ENCODE measurements around the gene SHISA7. TPM values are rescaled to one million over a fixed set of nuclear protein-coding genes. Genes with fewer than 3 reads are reported as not detected.

The SHISA7 gene
- total RNA-seq, 1 experiment from 2014 or later, result not detected

DNA sequence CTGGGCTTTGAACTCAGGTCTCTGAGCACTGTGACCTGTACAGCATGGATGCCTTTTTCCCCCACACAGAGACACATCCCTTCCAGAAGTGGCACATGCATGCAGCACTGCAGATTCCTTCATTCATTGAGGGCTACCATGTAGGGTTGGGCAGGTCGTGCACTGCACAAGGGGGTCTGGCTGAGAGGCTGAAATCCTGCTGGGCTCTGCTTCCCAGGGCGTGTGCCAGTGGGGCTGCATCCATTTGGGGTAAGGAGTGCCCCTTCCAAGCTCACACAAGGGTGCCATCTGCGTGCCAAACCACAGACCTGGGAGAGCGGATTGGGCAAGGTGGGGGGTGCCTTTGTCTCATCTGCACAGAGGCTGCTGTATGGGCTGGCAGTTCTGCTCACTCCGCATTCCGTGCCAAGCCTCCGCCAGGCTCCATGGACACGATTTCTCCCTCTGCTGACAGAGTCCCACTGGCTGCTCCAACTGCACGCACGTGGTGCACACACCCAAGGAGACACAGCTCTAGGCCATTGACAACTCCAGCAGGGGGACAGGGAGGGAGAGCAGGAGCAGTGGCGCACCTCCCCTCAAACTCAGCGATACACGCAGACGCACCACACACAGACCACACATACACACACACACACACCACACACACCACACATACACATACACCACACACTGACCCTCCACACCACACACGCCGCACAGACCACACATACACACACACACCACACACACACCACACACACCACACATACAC is 4.5 kb upstream of the SHISA7 start:
- Histone ChIP-seq H3K36me3 (ENCODE audit: control insufficient read depth, insufficient read depth, low read length) (no peaks in the 10 kb centered on the region), H3K9me3 (no peaks in the 10 kb centered on the region), H3K4me3 (ENCODE audit: low read depth, low read length) (no peak overlapping the region), H3K27me3 (replicated peaks; ENCODE audit: control insufficient read depth, insufficient read depth, low read length) (peaks cover 7% of the 10 kb centered on the region), H3K4me1 (peaks cover 4% of the 10 kb centered on the region; the same call in 1 of the 2 replicates)
- TF ChIP-seq, protein P1, sequence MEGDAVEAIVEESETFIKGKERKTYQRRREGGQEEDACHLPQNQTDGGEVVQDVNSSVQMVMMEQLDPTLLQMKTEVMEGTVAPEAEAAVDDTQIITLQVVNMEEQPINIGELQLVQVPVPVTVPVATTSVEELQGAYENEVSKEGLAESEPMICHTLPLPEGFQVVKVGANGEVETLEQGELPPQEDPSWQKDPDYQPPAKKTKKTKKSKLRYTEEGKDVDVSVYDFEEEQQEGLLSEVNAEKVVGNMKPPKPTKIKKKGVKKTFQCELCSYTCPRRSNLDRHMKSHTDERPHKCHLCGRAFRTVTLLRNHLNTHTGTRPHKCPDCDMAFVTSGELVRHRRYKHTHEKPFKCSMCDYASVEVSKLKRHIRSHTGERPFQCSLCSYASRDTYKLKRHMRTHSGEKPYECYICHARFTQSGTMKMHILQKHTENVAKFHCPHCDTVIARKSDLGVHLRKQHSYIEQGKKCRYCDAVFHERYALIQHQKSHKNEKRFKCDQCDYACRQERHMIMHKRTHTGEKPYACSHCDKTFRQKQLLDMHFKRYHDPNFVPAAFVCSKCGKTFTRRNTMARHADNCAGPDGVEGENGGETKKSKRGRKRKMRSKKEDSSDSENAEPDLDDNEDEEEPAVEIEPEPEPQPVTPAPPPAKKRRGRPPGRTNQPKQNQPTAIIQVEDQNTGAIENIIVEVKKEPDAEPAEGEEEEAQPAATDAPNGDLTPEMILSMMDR (IDR thresholded peaks at IDR 0.05; ENCODE audit: insufficient read depth in 1 of 2, low read depth in 1 of 2, low read length in 1 of 2, severe bottlenecking in 1 of 2, unreplicated experiment in 1 of 2), result no peak
- H3K27ac Mint-ChIP-seq (ENCODE audit: unreplicated experiment), result no peak overlapping the region
- intact Hi-C loops (cut with micrococcal nuclease; ENCODE audit: unreplicated experiment), result no loop called here
- CTCF ChIA-PET, result interaction anchor here (0.7 to 1.3 kb wide), 4 partner anchors 11 to 65 kb away, joined by 3 to 4 read pairs (median 4); partner anchors contain the start of gene ISOC2
- peak; percentile 57 to 78 for DNase-seq
- peaks cover 35% of the 10 kb centered on the region for H3K27me3 Mint-ChIP-seq (ENCODE audit: insufficient read depth, unreplicated experiment)
- POLR2A ChIA-PET, result interaction anchor here (0.6 to 1.2 kb wide), 2 partner anchors 29 to 240 kb away, joined by 3 read pairs; no protein-coding TSS in a partner anchor
- H3K9me3 Mint-ChIP-seq (ENCODE audit: unreplicated experiment), result no peaks in the 10 kb centered on the region
- no peaks in the 10 kb centered on the region for H3K4me1 Mint-ChIP-seq (ENCODE audit: low read depth, unreplicated experiment)
- H3K4me3 Mint-ChIP-seq (ENCODE audit: unreplicated experiment), result no peak overlapping the region
- no peaks in the 10 kb centered on the region for H3K36me3 Mint-ChIP-seq (ENCODE audit: insufficient read depth, unreplicated experiment)
- no TSS peak for BruUV-seq (replicated peaks)

DNA sequence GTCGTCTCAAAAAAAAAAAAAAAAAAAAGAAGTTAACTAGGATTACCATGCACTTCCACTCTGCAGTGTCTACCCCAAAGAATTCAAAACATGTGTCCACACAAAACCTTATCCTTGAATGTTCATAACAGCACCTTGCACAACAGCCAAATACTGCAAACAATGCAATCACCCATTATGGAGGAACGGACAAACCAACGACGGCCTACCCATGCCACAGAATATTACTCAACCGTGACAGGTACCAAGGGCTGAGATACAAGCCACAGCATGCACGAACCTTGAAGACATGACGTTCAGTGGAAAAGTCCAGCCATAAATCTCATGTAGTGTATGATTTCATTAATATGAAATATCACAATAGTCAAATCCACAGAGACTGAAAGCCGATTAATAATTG is 3.0 kb upstream of the SHISA7 start:
- Mint-ChIP-seq H3K4me1 (ENCODE audit: low read depth, unreplicated experiment) (no peaks in the 10 kb centered on the region), H3K9me3 (ENCODE audit: unreplicated experiment) (no peaks in the 10 kb centered on the region)

GRCh38 chr19:55444646-55445045 is 1.5 kb upstream of the SHISA7 start:
- Histone ChIP-seq H3K9me3 (0 out of 2 replicates have a peak, but pooled peaks cover 3% of the 10 kb centered on the region), H3K4me3 (ENCODE audit: low read depth, low read length) (no peak overlapping the region), H3K36me3 (ENCODE audit: control insufficient read depth, insufficient read depth, low read length) (no peaks in the 10 kb centered on the region), H3K27me3 (replicated peaks; ENCODE audit: control insufficient read depth, insufficient read depth, low read length) (peaks cover 10% of the 10 kb centered on the region), H3K4me1 (peaks cover 11% of the 10 kb centered on the region; the same call in 1 of the 2 replicates)
- CTCF ChIA-PET, result interaction anchor here (0.5 to 1.2 kb wide), 2 partner anchors 17 to 299 kb away, joined by 3 to 4 read pairs; no protein-coding TSS in a partner anchor
- Mint-ChIP-seq H3K36me3 (ENCODE audit: insufficient read depth, unreplicated experiment) (no peaks in the 10 kb centered on the region), H3K27ac (ENCODE audit: unreplicated experiment) (no peak overlapping the region), H3K27me3 (ENCODE audit: insufficient read depth, unreplicated experiment) (peaks cover 32% of the 10 kb centered on the region), H3K4me3 (ENCODE audit: unreplicated experiment) (no peak overlapping the region), H3K4me1 (ENCODE audit: low read depth, unreplicated experiment) (no peaks in the 10 kb centered on the region), H3K9me3 (ENCODE audit: unreplicated experiment) (no peaks in the 10 kb centered on the region)
- no peak for DNase-seq
- BruUV-seq (replicated peaks), result no TSS peak
- intact Hi-C loops (cut with micrococcal nuclease; ENCODE audit: unreplicated experiment), result no loop called here
- TF ChIP-seq, protein P1 (IDR thresholded peaks at IDR 0.05; ENCODE audit: insufficient read depth in 1 of 2, low read depth in 1 of 2, low read length in 1 of 2, severe bottlenecking in 1 of 2, unreplicated experiment in 1 of 2), result no peak
- POLR2A ChIA-PET, result no interaction called here

More for the DNA sequence above, 3.0 kb upstream of the SHISA7 start:
- Mint-ChIP-seq H3K27ac (ENCODE audit: unreplicated experiment) (no peak overlapping the region), H3K27me3 (ENCODE audit: insufficient read depth, unreplicated experiment) (peaks cover 38% of the 10 kb centered on the region), H3K36me3 (ENCODE audit: insufficient read depth, unreplicated experiment) (no peaks in the 10 kb centered on the region), H3K4me3 (ENCODE audit: unreplicated experiment) (no peak overlapping the region)
- TF ChIP-seq, protein P1 (IDR thresholded peaks at IDR 0.05; ENCODE audit: insufficient read depth in 1 of 2, low read depth in 1 of 2, low read length in 1 of 2, severe bottlenecking in 1 of 2, unreplicated experiment in 1 of 2), result no peak
- Histone ChIP-seq H3K9me3 (no peaks in the 10 kb centered on the region), H3K4me1 (peaks cover 4% of the 10 kb centered on the region; the same call in 1 of the 2 replicates), H3K27me3 (replicated peaks; ENCODE audit: control insufficient read depth, insufficient read depth, low read length) (peaks cover 12% of the 10 kb centered on the region), H3K36me3 (ENCODE audit: control insufficient read depth, insufficient read depth, low read length) (no peaks in the 10 kb centered on the region), H3K4me3 (ENCODE audit: low read depth, low read length) (no peak overlapping the region)
- CTCF ChIA-PET, result interaction anchor here (0.6 kb wide), 1 partner anchor 9 kb away, joined by 3 read pairs; no protein-coding TSS in a partner anchor
- POLR2A ChIA-PET, result interaction anchor here (0.7 to 0.8 kb wide), 2 partner anchors 56 to 187 kb away, joined by 5 read pairs; no protein-coding TSS in a partner anchor
- no peak for DNase-seq
- BruUV-seq (replicated peaks), result no TSS peak
- intact Hi-C loops (cut with micrococcal nuclease; ENCODE audit: unreplicated experiment), result no loop called here
